ENCODE results near the gene ISG20L2.

ISG20L2 gene

GRCh38 chr1:156740741-156741480 is 12.3 kb upstream of the ISG20L2 start, which contains the start of gene MRPL24:
Gene MRPL24, minus strand, starts transcription at chr1:156741088. Its CDS starts 2,384 bp downstream, at chr1:156738704.
- DNase-seq (ENCODE audit: low read depth) = peak; percentile 91

- DNase-seq (ENCODE audit: low read depth) = no peak
Observed at GRCh38 chr1:156740237-156740740, 11.7 kb upstream of the ISG20L2 start.

- DNase-seq (ENCODE audit: low read depth) = no peak
Observed at GRCh38 chr1:156738916-156739315, 10.3 kb upstream of the ISG20L2 start.

GRCh38 chr1:156738407-156738806 is 9.8 kb upstream of the ISG20L2 start:
- DNase-seq (ENCODE audit: low read depth) = no peak

- DNase-seq (ENCODE audit: low read depth) = no peak
Observed at GRCh38 chr1:156733989-156734584, 5.5 kb upstream of the ISG20L2 start.

- DNase-seq (ENCODE audit: low read depth) = no peak
Observed at GRCh38 chr1:156727926-156728598, 504 bp downstream of the ISG20L2 start, which contains the start of gene METTL25B. Gene METTL25B, plus strand, starts transcription at chr1:156728469. Its CDS starts 636 bp downstream, at chr1:156729105.

- DNase-seq (ENCODE audit: low read depth) = no peak
Observed at GRCh38 chr1:156727492-156727891, 1.1 kb downstream of the ISG20L2 start.

- no peak for DNase-seq (ENCODE audit: low read depth)
Observed at GRCh38 chr1:156726549-156727226, 1.9 kb downstream of the ISG20L2 start.

GRCh38 chr1:156725683-156726280 is 2.8 kb downstream of the ISG20L2 start:
- DNase-seq (ENCODE audit: low read depth) = peak; percentile 56

- DNase-seq (ENCODE audit: low read depth) = no peak
Observed at GRCh38 chr1:156721535-156721934, 7.0 kb downstream of the ISG20L2 start.

- no peak for DNase-seq (ENCODE audit: low read depth)
Observed at GRCh38 chr1:156721131-156721530, 7.4 kb downstream of the ISG20L2 start.

GRCh38 chr1:156717351-156717750 is 11.2 kb downstream of the ISG20L2 start:
- no peak for DNase-seq (ENCODE audit: low read depth)

- DNase-seq (ENCODE audit: low read depth) = no peak
Observed at GRCh38 chr1:156714830-156715229, 13.7 kb downstream of the ISG20L2 start.

- DNase-seq (ENCODE audit: low read depth) = no peak
Observed at GRCh38 chr1:156712626-156713025, 15.9 kb downstream of the ISG20L2 start.

GRCh38 chr1:156711011-156711817 is 17.4 kb downstream of the ISG20L2 start:
- DNase-seq (ENCODE audit: low read depth) = no peak

GRCh38 chr1:156709757-156710489 is 18.6 kb downstream of the ISG20L2 start:
- no peak for DNase-seq (ENCODE audit: low read depth)

- DNase-seq (ENCODE audit: low read depth) = no peak
Observed at GRCh38 chr1:156709031-156709430, 19.5 kb downstream of the ISG20L2 start.

- no peak for DNase-seq (ENCODE audit: low read depth)
Observed at GRCh38 chr1:156708218-156708661, 20.3 kb downstream of the ISG20L2 start.

GRCh38 chr1:156707417-156708217 is 20.9 kb downstream of the ISG20L2 start:
- DNase-seq (ENCODE audit: low read depth) = no peak

All from stimulated activated CD8-positive, alpha-beta memory T cell treated with anti-CD3 and anti-CD28 coated beads, Interleukin-12 subunit alpha, Interleukin-12 subunit beta, amount 100 ng/mL, for 4 hours (primary cell).